HepG2 (cell line): ENCODE results near the gene NSMF. TPM values are rescaled to one million over a fixed set of nuclear protein-coding genes. Genes with fewer than 3 reads are reported as not detected.
A peak's percentile ranks its signal among the peaks of the same experiment; 100 is the strongest.
"Not testable (repeated sequence)": the region's sequence is repeated elsewhere in the genome, so short reads cannot be mapped to it uniquely, and the experiment has no call there.

Source experiments
- ATAC-seq: fragments of 200-7000 bp; cut with Tn5 transposase; 3 replicates; pipeline ENCODE4 v1.9.1; 2020; ENCODE audit warnings: mild to moderate bottlenecking, moderate library complexity
- BruUV-seq: library from RNA; stranded (reverse); fragments of 400-500 nt; replicated peaks from 2 replicates; lab custom pipeline; 2021; lab: Mats Ljungman, UMichigan
- CTCF ChIA-PET: fragments of 300-600 bp; formaldehyde crosslinking; extraction: SDS; loops from one replicate; lab custom pipeline; 2021; ENCODE audit warnings: low total read pairs, inconsistent platforms, low intra/inter-chr PET ratio; lab: Yijun Ruan, JAX
- POLR2A ChIA-PET: fragments of 350-600 bp; sonication (Branson Sonifier 250); formaldehyde crosslinking; loops from one replicate; lab custom pipeline; 2020; ENCODE audit warnings: antibody characterized with exemption, inconsistent platforms; lab: Yijun Ruan, JAX
- DNase-seq: peaks from one replicate; pipeline ENCODE4 v3.0.0-alpha.2; 2015; ENCODE audit warnings: low spot score
- FAIRE-seq: peaks from 3 replicates; lab custom pipeline; 2011; peaks lifted over from hg19 to GRCh38; lab: Jason Lieb, UNC
- H2AFZ ChIP-seq: one replicate; pipeline ENCODE4 v1.6.1; 2011; ENCODE audit warnings: low read length, inconsistent platforms
- H3K27ac ChIP-seq: fragments of 300-600 bp; 3 replicates; pipeline ENCODE4 v1.8.0; 2011; ENCODE audit warnings: mixed run types, mild to moderate bottlenecking, mixed read lengths, low read length, inconsistent platforms; ENCODE audit not compliant: insufficient read depth; ENCODE audit errors: extremely low read length
- H3K27me3 ChIP-seq, 2 experiments: fragments of 200-600 bp in 1 of 2; 2 replicates in 1 of 2; 3 replicates in 1 of 2; pipeline versions ENCODE4 v1.6.0 to v1.8.0; 2011; ENCODE audit warnings: low read length in 2 of 2, mild to moderate bottlenecking in 2 of 2, moderate library complexity in 2 of 2, inconsistent platforms in 1 of 2; ENCODE audit not compliant: insufficient read depth in 2 of 2, control insufficient read depth in 1 of 2
- H3K36me3 ChIP-seq, 2 experiments: fragments of 200-600 bp in 1 of 2; replicated peaks in 1 of 2; 2 replicates in 1 of 2; 3 replicates in 1 of 2; pipeline versions ENCODE4 v1.5.1 to v1.8.0; 2011; ENCODE audit warnings: low read length in 2 of 2, inconsistent platforms in 1 of 2; ENCODE audit not compliant: insufficient read depth in 2 of 2, control insufficient read depth in 1 of 2
- H3K4me1 ChIP-seq: 2 replicates; pipeline ENCODE4 v1.5.1; 2012; ENCODE audit warnings: low read length, inconsistent platforms; ENCODE audit not compliant: insufficient read depth
- H3K4me2 ChIP-seq: 2 replicates; pipeline ENCODE4 v1.6.0; 2011; ENCODE audit warnings: low read depth, low read length, inconsistent platforms
- H3K4me3 ChIP-seq, 3 experiments: fragments of 200-600 bp in 1 of 3; sonication (generic), shearing (Covaris generic) in 1 of 3; replicated peaks in 1 of 3; 2 replicates each; pipeline ENCODE4 v1.5.1; 2011 to 2016; ENCODE audit warnings: low read length in 3 of 3, inconsistent platforms in 2 of 3, low read depth in 2 of 3, mild to moderate bottlenecking in 2 of 3, control low read depth in 1 of 3, mixed read lengths in 1 of 3; ENCODE audit not compliant: insufficient read depth in 1 of 3
- H3K79me2 ChIP-seq: one replicate; pipeline ENCODE4 v1.6.1; 2011; ENCODE audit warnings: low read length, inconsistent platforms; ENCODE audit not compliant: insufficient read depth
- H3K9ac ChIP-seq: 2 replicates; pipeline ENCODE4 v1.6.0; 2011; ENCODE audit warnings: mild to moderate bottlenecking, low read depth, low read length, inconsistent platforms; ENCODE audit not compliant: insufficient read depth
- H3K9me3 ChIP-seq: 2 replicates; pipeline ENCODE4 v1.5.1; 2012; ENCODE audit warnings: mild to moderate bottlenecking, low read length
- H4K20me1 ChIP-seq: 2 replicates; pipeline ENCODE4 v1.6.0; 2011; ENCODE audit warnings: inconsistent platforms, mild to moderate bottlenecking, low read length, moderate library complexity; ENCODE audit not compliant: insufficient read depth
- ATM ChIP-seq: fragments of 450-650 bp; IDR thresholded peaks from 2 replicates; pipeline ENCODE4 v1.7.1; 2017; ENCODE audit warnings: mild to moderate bottlenecking, borderline replicate concordance
- KLF11 ChIP-seq: IDR thresholded peaks from 2 replicates; pipeline ENCODE4 v1.6.1; 2016; ENCODE audit warnings: missing compliant biosample characterization
- POLR2AphosphoS5 ChIP-seq: IDR thresholded peaks from 2 replicates; pipeline ENCODE4 v1.6.1; 2012; ENCODE audit warnings: low read depth, low read length
- TMF1 ChIP-seq: sonication (generic); formaldehyde crosslinking; IDR thresholded peaks from 2 replicates; pipeline ENCODE4 v1.8.1; 2022; ENCODE audit warnings: low read depth, missing genetic modification reagents
- ZBTB44 ChIP-seq: sonication (generic); formaldehyde crosslinking; IDR thresholded peaks from 2 replicates; pipeline ENCODE4 v1.4.0; 2020; ENCODE audit warnings: missing genetic modification reagents
- ZC3H13 ChIP-seq: sonication (generic); formaldehyde crosslinking; IDR thresholded peaks from 2 replicates; pipeline ENCODE4 v1.8.1; 2023; ENCODE audit warnings: mild to moderate bottlenecking, missing genetic modification reagents, moderate library complexity
- ZNF652 ChIP-seq: IDR thresholded peaks from 2 replicates; pipeline ENCODE4 v1.6.1; 2016; ENCODE audit warnings: low read depth, borderline replicate concordance
- WGBS: methylation state at CpG from one replicate; pipeline ENCODE4 v1.1.6; 2017; ENCODE audit warnings: low lambda C conversion rate; 5-methylcytosine and 5-hydroxymethylcytosine counted together
- in situ Hi-C: cut with HindIII; loops from 2 replicates; pipeline ENCODE4 v1.10.0; 2017; ENCODE audit warnings: low pct_unique_long_range_greater_than_20kb; ENCODE audit not compliant: extremely low pct_ligation_motif_present
- intact Hi-C: fragments of 100-400 bp; cut with micrococcal nuclease; formaldehyde crosslinking; loops from one replicate; pipeline ENCODE4 v1.10.0; 2022; ENCODE audit not compliant: unreplicated experiment
- polyA plus RNA-seq, 8 experiments: library from polyadenylated mRNA; depleted of rRNA in 3 of 8; stranded (reverse) in 7 of 8; unstranded in 1 of 8; fragments of >200 nt; fragmentation: Illumina TruSeq in 4 of 8; extraction: Trizol in 4 of 8; gene quantifications; 2 replicates each; pipeline versions ENCODE4 v1.2.1 to v1.2.3, GENCODE V29; 2011 to 2016; ENCODE audit warnings: low read depth in 4 of 8, missing spikeins in 1 of 8, mixed read lengths in 1 of 8; ENCODE audit not compliant: insufficient read depth in 1 of 8
- total RNA-seq, 5 experiments: library from RNA; depleted of rRNA; stranded (reverse); fragments of >200 nt; fragmentation: Illumina TruSeq; extraction: Trizol; gene quantifications; 2 replicates each; pipeline ENCODE4 v1.2.3, GENCODE V29; 2016; ENCODE audit warnings: low read depth in 1 of 5
- TF ChIP-seq, protein P1 (sequence below): sonication (generic); formaldehyde crosslinking; IDR thresholded peaks from 2 replicates; pipeline ENCODE4 v1.5.0; 2020; ENCODE audit warnings: missing genetic modification reagents, mild to moderate bottlenecking, borderline replicate concordance

NSMF gene
- total and polyA plus RNA-seq, 2 of the 13 experiments (the other 11 are each of a cell fraction or from before 2014, with no cell fraction given) = 44.3 to 183 TPM

- BruUV-seq = no TSS peak
- H3K36me3 ChIP-seq = no peaks in the 10 kb centered on the region
- H3K79me2 ChIP-seq = no peaks in the 10 kb centered on the region
- no peak for TF ChIP-seq ZBTB44
- TF ChIP-seq ZNF652 (CRISPR knock-in tag) = no peak
- TF ChIP-seq TMF1 (CRISPR knock-in tag) = no peak
- TF ChIP-seq ATM = no peak
- TF ChIP-seq ZC3H13 (CRISPR knock-in tag) = 0 out of 2 replicates have a peak, but pooled peaks have one; percentile 22
- intact Hi-C loops = no loop called here
- no peak for FAIRE-seq
- H2AFZ ChIP-seq = no peak overlapping the region
- H3K4me2 ChIP-seq = no peak overlapping the region
- no peak overlapping the region for H3K27ac ChIP-seq
- in situ Hi-C loops = no loop called here
- 0 out of 2 replicates have a peak, but pooled peaks cover 2% of the 10 kb centered on the region for H3K9me3 ChIP-seq
- H4K20me1 ChIP-seq = no peaks in the 10 kb centered on the region
- no peak for DNase-seq
- ATAC-seq = no peak
- H3K27me3 ChIP-seq = peaks cover 0 to 10% of the 10 kb centered on the region in 2 experiments; a peak in 3 of 5 replicates
- H3K9ac ChIP-seq = no peak overlapping the region
- POLR2A ChIA-PET = no interaction called here
- CTCF ChIA-PET = no interaction called here
- H3K4me3 ChIP-seq = no peak overlapping the region
- 88% methylated on average over 6 of the region's 7 CpGs for WGBS
- H3K4me1 ChIP-seq = peaks cover 34% of the 10 kb centered on the region
Observed at GRCh38 chr9:137467896-137468295, 8.8 kb upstream of the NSMF start.

- no peaks in the 10 kb centered on the region for H3K36me3 ChIP-seq
- no peak overlapping the region for H3K9ac ChIP-seq
- no peaks in the 10 kb centered on the region for H3K79me2 ChIP-seq
- peak; percentile 79 for TF ChIP-seq ZC3H13 (CRISPR knock-in tag)
- TF ChIP-seq, protein P1, sequence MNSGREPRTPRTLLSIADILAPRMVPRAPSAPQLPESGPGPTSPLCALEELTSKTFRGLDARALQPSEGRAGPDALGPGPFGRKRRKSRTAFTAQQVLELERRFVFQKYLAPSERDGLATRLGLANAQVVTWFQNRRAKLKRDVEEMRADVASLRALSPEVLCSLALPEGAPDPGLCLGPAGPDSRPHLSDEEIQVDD (CRISPR knock-in tag) = 0 out of 2 replicates have a peak, but pooled peaks have one; percentile 52
- TF ChIP-seq KLF11 (CRISPR knock-in tag) = no peak
- TF ChIP-seq POLR2AphosphoS5 = peak; percentile 2; the same call in 1 of the 2 replicates
- TF ChIP-seq, all 625 proteins: peak for 3
- no peak for DNase-seq
- 88% methylated on average over 12 of the region's 16 CpGs for WGBS
- H2AFZ ChIP-seq = no peak overlapping the region
- in situ Hi-C loops = no loop called here
- H3K27me3 ChIP-seq = peaks cover 0 to 10% of the 10 kb centered on the region in 2 experiments; a peak in 3 of 5 replicates
- no peak overlapping the region for H3K4me2 ChIP-seq
- no peaks in the 10 kb centered on the region for H4K20me1 ChIP-seq
- H3K4me1 ChIP-seq = peaks cover 41% of the 10 kb centered on the region
- no TSS peak for BruUV-seq
- no peak overlapping the region for H3K27ac ChIP-seq
- no peak overlapping the region for H3K4me3 ChIP-seq
- FAIRE-seq = no peak
- H3K9me3 ChIP-seq = no peaks in the 10 kb centered on the region
- no peak for ATAC-seq
- POLR2A ChIA-PET = no interaction called here
- intact Hi-C loops = no loop called here
- CTCF ChIA-PET = no interaction called here
Observed at GRCh38 chr9:137467161-137467581, 8.0 kb upstream of the NSMF start.

GRCh38 chr9:137466389-137467085 lies 7.4 kb upstream of the NSMF start:
- DNase-seq, H3K79me2 ChIP-seq, H3K9ac ChIP-seq, in situ Hi-C loops, POLR2A ChIA-PET, H3K4me2 ChIP-seq, H3K27ac ChIP-seq, intact Hi-C loops, H3K4me3 ChIP-seq, FAIRE-seq, BruUV-seq, H2AFZ ChIP-seq, H3K27me3 ChIP-seq, CTCF ChIA-PET, H4K20me1 ChIP-seq, H3K9me3 ChIP-seq, ATAC-seq, H3K36me3 ChIP-seq: not testable (repeated sequence)
- H3K4me1 ChIP-seq = peaks cover 45% of the 10 kb centered on the region
- 76% methylated on average over 35 of the region's 35 CpGs for WGBS
